Activated naive CD4-positive, alpha-beta T cell treated with anti-CD3 and anti-CD28 coated beads for 36 hours (primary cell): ENCODE results near the gene DOC2A. TPM values are rescaled to one million over a fixed set of nuclear protein-coding genes. Genes with fewer than 3 reads are reported as not detected.
"Not testable (repeated sequence)": the region's sequence is repeated elsewhere in the genome, so short reads cannot be mapped to it uniquely, and the experiment has no call there.

Experiments
- CTCF ChIA-PET: fragments of 350-600 bp; sonication (Branson Sonifier 250); formaldehyde crosslinking; loops from one replicate; lab custom pipeline; 2021; ENCODE audit warnings: antibody characterized with exemption; lab: Charles Lee
- DNase-seq: peaks from one replicate; pipeline ENCODE4 v3.0.0-alpha.2; 2020
- H3K27ac Mint-ChIP-seq: one replicate; pipeline ENCODE4 v1.8.0; 2021; ENCODE audit warnings: mild to moderate bottlenecking, mixed read lengths
- H3K27me3 Mint-ChIP-seq: one replicate; pipeline ENCODE4 v1.8.0; 2021; ENCODE audit warnings: low read depth, mixed read lengths
- H3K36me3 Mint-ChIP-seq: one replicate; pipeline ENCODE4 v1.8.0; 2021; ENCODE audit warnings: low read depth, mixed read lengths
- H3K4me1 Mint-ChIP-seq: one replicate; pipeline ENCODE4 v1.8.0; 2021; ENCODE audit warnings: low read depth, mixed read lengths
- H3K4me3 Mint-ChIP-seq: one replicate; pipeline ENCODE4 v1.8.0; 2021; ENCODE audit warnings: mild to moderate bottlenecking, moderate library complexity, mixed read lengths
- H3K9me3 Mint-ChIP-seq: one replicate; pipeline ENCODE4 v1.8.0; 2021; ENCODE audit warnings: mixed read lengths
- intact Hi-C: fragments of 100-400 bp; cut with micrococcal nuclease; formaldehyde crosslinking; loops from one replicate; pipeline ENCODE4 v1.15.1; 2023
- total RNA-seq, 2 experiments: library from RNA; stranded (reverse); gene quantifications; one replicate each; pipeline ENCODE4 v1.2.3, GENCODE V29; 2021

The DOC2A gene
- total RNA-seq, 2 experiments from 2014 or later: 0.64 to 0.86 TPM

DNA sequence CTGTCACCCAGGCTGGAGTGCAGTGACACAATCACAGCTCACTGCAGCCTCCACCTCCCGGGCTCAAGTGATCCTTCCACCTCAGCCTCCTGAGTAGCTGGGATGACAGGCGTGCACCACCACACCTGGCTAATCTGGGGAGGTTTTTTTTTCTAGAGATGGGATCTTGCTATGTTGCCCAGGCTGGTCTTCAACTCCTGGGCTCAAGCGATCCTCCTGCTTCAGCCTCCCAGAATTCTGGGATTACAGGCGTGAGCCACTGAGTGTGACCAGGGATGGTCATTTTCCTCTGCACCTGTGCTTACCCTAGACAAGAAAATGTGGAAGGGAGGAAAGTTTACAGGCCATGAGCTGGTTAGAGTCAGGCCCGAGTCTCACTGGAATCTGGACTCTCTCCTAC is 29.9 kb upstream of the DOC2A start:
- H3K4me3 Mint-ChIP-seq, H3K4me1 Mint-ChIP-seq, H3K9me3 Mint-ChIP-seq, H3K27ac Mint-ChIP-seq, H3K36me3 Mint-ChIP-seq, intact Hi-C loops, H3K27me3 Mint-ChIP-seq, DNase-seq: not testable (repeated sequence)
- CTCF ChIA-PET: interaction anchor here (0.6 to 1.6 kb wide), 3 partner anchors 9 to 15 kb away, joined by 6 to 7 read pairs (median 6); no protein-coding TSS in a partner anchor

DNA sequence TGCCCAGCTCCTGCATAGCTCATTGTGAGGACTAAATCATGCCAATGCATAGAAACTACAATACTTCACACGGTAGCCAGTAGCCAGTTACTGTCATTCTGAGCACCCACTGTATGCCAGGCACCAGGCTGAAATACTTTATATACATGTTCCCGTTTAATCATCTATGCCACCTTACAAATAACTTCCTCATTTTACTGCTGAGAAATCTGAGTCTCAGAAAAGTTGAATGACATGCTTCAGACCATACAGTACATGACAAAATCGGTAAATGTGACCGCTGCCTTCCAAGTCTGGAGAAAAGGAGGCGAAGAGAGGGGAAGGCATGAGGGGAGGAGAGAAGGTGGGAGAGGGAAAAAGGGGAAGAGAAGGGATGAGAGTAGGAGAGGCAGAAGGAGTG is 29.4 kb upstream of the DOC2A start:
- intact Hi-C loops: no loop called here
- no peak for DNase-seq
- no peak overlapping the region for H3K4me3 Mint-ChIP-seq
- CTCF ChIA-PET: interaction anchor here (0.8 to 1.6 kb wide), 5 partner anchors 8 to 349 kb away, joined by 3 to 7 read pairs (median 6); no protein-coding TSS in a partner anchor
- H3K27ac Mint-ChIP-seq: no peak overlapping the region
- peaks cover 2% of the 10 kb centered on the region for H3K27me3 Mint-ChIP-seq
- no peaks in the 10 kb centered on the region for H3K36me3 Mint-ChIP-seq
- no peaks in the 10 kb centered on the region for H3K9me3 Mint-ChIP-seq
- H3K4me1 Mint-ChIP-seq: no peaks in the 10 kb centered on the region

DNA sequence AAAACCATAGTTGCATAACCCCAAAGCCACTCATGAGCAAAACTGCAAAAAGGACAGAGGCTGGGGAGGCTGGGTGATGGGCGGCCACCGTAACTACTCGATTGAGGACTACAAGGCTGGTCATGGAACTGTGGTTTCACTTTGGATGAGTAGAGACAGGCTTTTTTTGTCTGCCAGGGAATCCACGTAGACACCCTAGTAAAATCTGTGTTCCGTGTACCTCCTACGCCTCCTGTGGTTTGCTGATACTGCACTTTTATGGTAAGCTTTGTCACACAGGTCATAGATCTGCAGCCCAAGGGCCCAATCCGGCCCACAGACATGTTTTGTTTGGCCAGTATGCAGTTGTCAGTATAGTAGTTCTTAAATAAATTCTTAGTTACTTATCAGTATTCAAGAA is 22.4 kb upstream of the DOC2A start:
- DNase-seq: no peak
- intact Hi-C loops: no loop called here
- Mint-ChIP-seq H3K9me3 (no peaks in the 10 kb centered on the region), H3K27ac (no peak overlapping the region), H3K4me1 (peaks cover 9% of the 10 kb centered on the region), H3K36me3 (no peaks in the 10 kb centered on the region), H3K27me3 (peaks cover 28% of the 10 kb centered on the region), H3K4me3 (no peak overlapping the region)
- CTCF ChIA-PET: interaction anchor here (0.7 to 3.8 kb wide), 11 partner anchors 10 to 1081 kb away, joined by 3 to 26 read pairs (median 6); partner anchors contain the start of genes C16orf92 and CDIPT

DNA sequence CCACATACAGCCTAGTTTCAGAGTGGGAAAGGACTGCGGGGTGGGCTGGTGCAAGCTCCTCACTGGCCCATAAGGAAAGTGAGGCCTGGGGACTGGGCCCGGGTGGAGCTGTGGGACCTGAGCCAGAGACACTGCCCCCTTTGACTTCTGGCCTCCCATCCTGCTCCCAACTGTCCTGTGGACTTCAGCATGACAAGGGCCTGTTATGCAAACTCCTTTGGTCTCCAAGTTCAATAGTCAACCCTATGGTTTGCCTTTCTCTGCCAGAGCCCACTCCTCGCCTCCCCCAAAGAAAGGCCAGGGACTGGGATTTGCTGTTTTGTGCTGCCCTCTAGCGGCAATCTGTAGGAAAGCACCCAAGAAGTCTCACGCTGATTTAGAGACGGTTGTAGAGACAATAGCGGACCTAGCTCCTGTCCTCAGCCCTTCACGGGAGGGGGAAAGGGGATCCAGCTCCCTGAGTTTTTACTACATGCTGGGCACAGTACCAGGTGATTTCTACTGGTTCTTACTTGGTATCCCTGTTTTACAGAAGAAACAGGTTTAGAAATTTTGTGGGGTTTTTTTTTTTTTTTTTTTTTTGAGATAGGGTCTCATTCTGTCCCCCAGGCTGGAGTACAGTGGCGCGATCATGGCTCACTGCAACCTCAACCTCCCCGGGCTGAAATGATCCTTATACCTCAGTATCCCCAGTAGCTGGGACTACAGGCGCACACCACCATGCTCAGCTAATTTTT is 21.4 kb upstream of the DOC2A start:
- H3K9me3 Mint-ChIP-seq: no peaks in the 10 kb centered on the region
- CTCF ChIA-PET: interaction anchor here (0.5 to 3.8 kb wide), 42 partner anchors 9 to 420 kb away, joined by 3 to 26 read pairs (median 4); partner anchors contain the start of genes C16orf92, CDIPT, KCTD13 and TAOK2
- intact Hi-C loops: loop anchor here (1.0 kb wide), 1 partner anchor 22 kb away; no protein-coding TSS in a partner anchor
- peaks cover 38% of the 10 kb centered on the region for H3K27me3 Mint-ChIP-seq
- peaks cover 10% of the 10 kb centered on the region for H3K4me1 Mint-ChIP-seq
- peak; percentile 81 for DNase-seq
- H3K27ac Mint-ChIP-seq: no peak overlapping the region
- no peak overlapping the region for H3K4me3 Mint-ChIP-seq
- H3K36me3 Mint-ChIP-seq: no peaks in the 10 kb centered on the region

DNA sequence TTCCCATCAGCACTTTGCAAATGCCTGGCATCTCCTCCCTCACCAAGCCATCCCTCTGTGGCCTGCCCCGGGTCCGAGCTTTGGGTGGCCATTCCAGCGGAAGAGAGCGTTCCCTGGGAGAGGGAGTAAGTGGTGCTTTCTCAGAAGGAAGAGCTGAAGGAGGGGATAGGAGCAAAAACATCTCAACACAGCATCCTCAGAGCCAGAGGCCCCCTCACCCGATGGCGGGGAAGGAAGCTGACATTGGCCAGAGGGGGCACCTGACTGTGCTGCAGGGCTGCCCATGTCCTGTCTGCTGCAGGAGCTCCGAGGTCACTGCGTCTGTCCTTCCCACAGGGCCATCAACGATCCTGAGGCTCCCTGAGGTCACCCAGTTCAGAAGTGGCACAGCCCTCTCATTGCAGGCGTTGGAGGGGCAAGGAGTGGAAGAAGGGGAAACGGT is 20.7 kb upstream of the DOC2A start:
- H3K27ac Mint-ChIP-seq: no peak overlapping the region
- H3K4me3 Mint-ChIP-seq: no peak overlapping the region
- H3K9me3 Mint-ChIP-seq: no peaks in the 10 kb centered on the region
- H3K36me3 Mint-ChIP-seq: no peaks in the 10 kb centered on the region
- peaks cover 10% of the 10 kb centered on the region for H3K4me1 Mint-ChIP-seq
- intact Hi-C loops: no loop called here
- CTCF ChIA-PET: interaction anchor here (0.5 to 3.8 kb wide), 33 partner anchors 9 to 419 kb away, joined by 3 to 26 read pairs (median 5); partner anchors contain the start of genes C16orf92, KCTD13, TAOK2 and TBX6
- no peak for DNase-seq
- H3K27me3 Mint-ChIP-seq: peaks cover 46% of the 10 kb centered on the region

DNA sequence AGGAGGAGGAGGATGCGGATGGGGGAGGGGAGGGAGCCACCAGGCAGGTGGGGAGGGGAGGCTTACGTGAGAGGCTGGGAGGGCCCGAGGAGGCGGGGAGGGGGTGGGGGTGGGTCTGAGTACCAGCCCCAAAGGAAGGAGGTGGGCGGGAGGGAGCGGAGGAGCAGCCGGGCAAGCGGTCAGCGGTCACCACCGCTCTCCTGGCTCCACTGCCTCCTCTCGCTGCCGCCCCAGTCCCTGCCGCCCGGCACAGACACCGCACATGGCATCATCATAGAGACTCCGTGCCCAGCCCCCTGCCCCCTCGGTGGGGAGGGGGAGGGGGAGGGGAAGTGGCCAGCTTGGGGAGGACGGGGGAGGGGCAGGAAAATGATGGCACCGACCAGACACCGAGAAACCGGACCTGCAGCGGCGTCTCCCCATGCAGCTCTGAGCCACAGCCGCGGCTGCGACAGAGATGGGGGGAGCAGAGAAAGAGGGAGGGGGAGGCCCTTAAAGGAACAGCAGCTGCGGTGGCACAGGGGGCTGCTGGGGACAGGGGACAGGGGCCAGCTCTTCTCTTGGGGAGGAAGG is 20.1 kb upstream of the DOC2A start, which contains the start of gene TLCD3B:
Gene TLCD3B, minus strand, starts transcription at position 431 of the 573 bp plus-strand sequence. CDS start 744 bp downstream, outside the sequence.
- Mint-ChIP-seq H3K27ac (no peak within 1 kb of the TSS), H3K9me3 (no peaks in the 10 kb centered on the region), H3K4me3 (no peak within 1 kb of the TSS), H3K27me3 (peaks cover 46% of the 10 kb centered on the region), H3K4me1 (peaks cover 10% of the 10 kb centered on the region), H3K36me3 (no peaks in the 10 kb centered on the region)
- no peak for DNase-seq
- CTCF ChIA-PET: interaction anchor here (0.6 to 3.8 kb wide), 19 partner anchors 8 to 385 kb away, joined by 3 to 26 read pairs (median 6); partner anchors contain the start of genes C16orf92, KCTD13 and TBX6
- intact Hi-C loops: no loop called here

DNA sequence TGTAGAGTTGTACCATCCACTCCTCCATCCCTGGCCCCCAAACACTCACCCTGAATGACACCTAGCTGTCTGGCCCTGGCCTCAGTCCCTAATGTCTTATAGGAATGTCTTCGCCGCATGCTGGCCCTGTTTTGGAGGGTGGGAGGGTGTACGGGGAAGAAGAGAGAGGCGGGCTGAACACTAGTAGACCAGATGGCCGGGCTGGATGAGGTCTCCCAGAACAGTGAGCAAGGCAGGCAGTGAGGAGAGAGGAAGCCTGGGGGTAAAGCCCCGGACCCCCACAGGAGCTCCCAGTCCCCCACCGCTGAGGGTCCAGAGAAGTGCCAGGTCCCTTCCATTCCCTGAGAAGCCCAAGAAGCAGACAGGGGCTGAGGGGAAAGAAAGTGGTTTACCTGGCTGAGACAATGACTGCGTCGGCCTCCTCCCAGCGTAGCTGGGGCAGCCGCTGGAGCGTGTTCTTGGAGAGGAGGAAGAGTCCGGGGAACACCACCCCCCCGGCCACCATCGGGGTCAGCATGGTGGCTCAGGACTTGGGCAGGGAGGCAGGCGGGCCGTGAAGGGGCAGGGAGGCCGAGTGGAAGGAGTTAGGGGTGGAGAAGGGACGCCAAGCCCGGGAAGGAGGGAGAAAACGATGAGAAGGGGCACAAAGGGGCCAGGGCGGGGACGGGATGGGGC is 19.3 kb upstream of the DOC2A start:
- Mint-ChIP-seq H3K4me1 (peaks cover 10% of the 10 kb centered on the region), H3K27me3 (peaks cover 44% of the 10 kb centered on the region), H3K9me3 (no peaks in the 10 kb centered on the region), H3K27ac (no peak overlapping the region), H3K4me3 (no peak overlapping the region), H3K36me3 (no peaks in the 10 kb centered on the region)
- DNase-seq: no peak
- CTCF ChIA-PET: interaction anchor here (0.7 to 3.8 kb wide), 2 partner anchors 11 to 13 kb away, joined by 3 to 23 read pairs; no protein-coding TSS in a partner anchor
- intact Hi-C loops: no loop called here

DNA sequence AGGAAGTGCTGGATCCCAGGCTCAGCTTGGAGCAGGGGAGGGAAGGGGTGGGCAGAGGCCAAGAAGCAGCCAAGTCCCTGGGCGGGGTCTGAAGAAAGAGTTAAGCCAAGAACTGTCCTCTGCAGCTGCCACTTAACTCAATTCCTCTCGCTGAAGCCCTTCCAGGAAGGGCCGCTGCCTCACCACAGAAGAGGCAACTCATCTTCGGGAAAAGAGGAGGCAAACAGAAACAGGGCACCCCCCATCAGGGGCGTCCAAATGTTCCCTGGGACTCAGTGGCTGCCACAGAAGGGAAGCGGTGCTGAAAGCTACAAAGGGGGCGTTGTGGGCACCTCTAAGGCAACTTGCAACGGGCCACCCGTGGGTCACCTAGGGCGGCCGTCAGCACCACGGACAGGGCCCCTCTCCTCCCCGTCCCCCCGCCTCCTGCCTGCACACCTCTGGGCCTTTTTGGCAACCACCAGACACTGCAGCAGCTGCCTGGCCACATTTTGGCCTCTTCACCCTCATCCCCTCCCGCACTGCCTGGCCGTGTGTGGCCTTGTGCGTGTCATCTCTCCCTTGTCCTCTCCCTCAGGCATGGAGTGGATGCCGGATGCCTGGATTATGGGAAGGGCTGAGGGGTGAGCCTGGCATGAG is 17.7 kb upstream of the DOC2A start:
- H3K4me1 Mint-ChIP-seq: peaks cover 10% of the 10 kb centered on the region
- no peaks in the 10 kb centered on the region for H3K36me3 Mint-ChIP-seq
- no peaks in the 10 kb centered on the region for H3K9me3 Mint-ChIP-seq
- CTCF ChIA-PET: no interaction called here
- intact Hi-C loops: loop anchor here (10.0 kb wide), 1 partner anchor 104 kb away; the partner anchor contains the start of gene KCTD13
- H3K27ac Mint-ChIP-seq: no peak overlapping the region
- no peak for DNase-seq
- H3K4me3 Mint-ChIP-seq: no peak overlapping the region
- peaks cover 42% of the 10 kb centered on the region for H3K27me3 Mint-ChIP-seq

DNA sequence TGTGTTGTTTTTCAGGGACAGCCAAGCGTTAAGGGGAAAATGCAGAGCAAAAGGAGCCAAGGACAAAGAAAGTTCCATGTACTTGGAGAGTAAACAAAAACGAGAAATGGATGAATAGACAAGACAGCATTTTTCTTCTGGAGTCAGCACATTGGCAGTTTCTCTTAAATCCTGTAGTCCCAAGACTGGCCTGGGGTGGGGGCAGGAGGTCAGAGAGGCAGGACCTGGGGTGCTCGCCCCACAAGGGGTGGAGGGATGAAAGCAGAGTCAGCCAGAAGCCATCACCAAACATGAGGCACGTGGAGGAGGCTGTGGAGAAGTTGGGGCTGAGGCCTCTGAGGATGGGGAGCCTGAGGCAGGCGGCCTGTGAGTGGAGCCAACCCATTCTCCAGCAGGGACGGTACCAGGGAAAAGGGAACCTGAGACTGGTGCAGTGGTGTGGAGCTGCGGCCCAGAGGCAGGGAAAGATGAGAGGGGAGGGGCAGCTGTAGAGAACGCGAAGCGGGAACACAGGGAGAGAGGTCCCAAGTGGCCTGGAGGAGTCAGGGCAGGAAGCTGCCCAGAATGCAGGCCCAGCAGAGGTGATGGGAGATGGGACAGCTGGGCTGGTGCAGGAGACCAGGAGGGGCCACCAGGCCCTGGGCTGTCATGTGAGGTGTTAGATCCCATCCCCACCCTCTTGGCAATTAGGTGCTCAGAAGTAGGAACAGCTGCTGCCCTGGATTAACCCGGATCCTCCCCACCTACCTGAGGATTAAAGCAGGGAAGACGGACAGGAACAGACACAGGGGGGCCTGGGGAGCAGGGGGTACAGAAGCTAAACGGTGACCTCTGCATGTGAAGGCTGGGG is 17.0 kb upstream of the DOC2A start:
- Mint-ChIP-seq H3K4me1 (peaks cover 10% of the 10 kb centered on the region), H3K4me3 (no peak overlapping the region), H3K27me3 (peaks cover 42% of the 10 kb centered on the region), H3K9me3 (no peaks in the 10 kb centered on the region), H3K36me3 (no peaks in the 10 kb centered on the region), H3K27ac (no peak overlapping the region)
- CTCF ChIA-PET: no interaction called here
- no peak for DNase-seq
- intact Hi-C loops: loop anchor here (10.0 kb wide), 1 partner anchor 103 kb away; the partner anchor contains the start of gene KCTD13

DNA sequence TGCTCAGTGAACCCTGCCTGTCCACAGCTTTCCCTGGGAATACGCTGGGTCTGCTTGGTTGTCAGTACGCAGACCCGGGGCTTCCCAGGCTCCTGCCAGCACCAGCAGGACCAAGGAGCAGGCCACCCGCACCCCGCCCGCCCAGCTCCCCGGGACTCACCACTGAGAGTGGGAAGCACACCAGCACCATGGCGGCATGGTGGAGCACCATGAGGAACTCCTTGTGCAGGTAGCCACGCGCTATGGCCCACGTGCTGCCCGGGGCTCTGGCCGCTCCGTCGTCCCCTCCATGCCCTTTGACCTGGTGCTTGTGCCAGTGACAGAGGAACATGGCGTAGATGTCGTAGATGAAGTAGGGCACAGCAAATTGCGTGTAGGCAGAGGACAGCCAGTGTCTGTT is 15.6 kb upstream of the DOC2A start:
- no peak overlapping the region for H3K4me3 Mint-ChIP-seq
- H3K27ac Mint-ChIP-seq: no peak overlapping the region
- no peaks in the 10 kb centered on the region for H3K9me3 Mint-ChIP-seq
- no peak for DNase-seq
- CTCF ChIA-PET: no interaction called here
- intact Hi-C loops: loop anchor here (10.0 kb wide), 1 partner anchor 102 kb away; the partner anchor contains the start of gene KCTD13
- H3K4me1 Mint-ChIP-seq: peaks cover 6% of the 10 kb centered on the region
- H3K27me3 Mint-ChIP-seq: peaks cover 34% of the 10 kb centered on the region
- H3K36me3 Mint-ChIP-seq: no peaks in the 10 kb centered on the region

DNA sequence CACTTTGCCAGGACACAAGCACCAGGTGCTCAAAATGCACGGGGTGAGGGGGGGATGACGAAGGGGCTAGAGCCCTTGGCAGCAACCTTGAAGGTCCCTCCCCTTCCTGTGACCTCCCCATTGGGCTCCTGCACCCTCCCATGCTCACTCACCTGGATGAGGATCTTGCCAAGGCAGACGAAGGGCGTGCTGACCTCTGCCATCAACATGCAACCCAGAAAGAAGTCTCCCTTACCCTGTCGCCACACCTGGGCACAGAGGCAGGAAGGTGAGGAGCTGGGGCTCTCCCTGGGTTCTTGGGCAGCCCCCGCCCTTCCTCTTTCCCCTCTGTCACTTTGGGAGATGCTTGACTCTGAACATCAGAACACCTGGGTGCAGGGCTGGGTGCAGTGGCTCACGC is 14.7 kb upstream of the DOC2A start:
- peaks cover 32% of the 10 kb centered on the region for H3K27me3 Mint-ChIP-seq
- intact Hi-C loops: loop anchor here (10.0 kb wide), 1 partner anchor 101 kb away; the partner anchor contains the start of gene KCTD13
- H3K4me1 Mint-ChIP-seq: peaks cover 9% of the 10 kb centered on the region
- H3K36me3 Mint-ChIP-seq: no peaks in the 10 kb centered on the region
- CTCF ChIA-PET: no interaction called here
- H3K9me3 Mint-ChIP-seq: no peaks in the 10 kb centered on the region
- no peak overlapping the region for H3K27ac Mint-ChIP-seq
- H3K4me3 Mint-ChIP-seq: no peak overlapping the region
- no peak for DNase-seq
